ACHN (cell line): ENCODE data around the gene XPNPEP1.

Experiments
- DNase-seq: peaks from one replicate; pipeline ENCODE4 v3.0.0-alpha.2; 2015
- in situ Hi-C: cut with HindIII; loops from 2 replicates; pipeline ENCODE4 v1.10.0; 2017; ENCODE audit warnings: low sequenced_read_pairs, low pct_ligation_motif_present, low pct_unique_long_range_greater_than_20kb

Gene XPNPEP1

DNA sequence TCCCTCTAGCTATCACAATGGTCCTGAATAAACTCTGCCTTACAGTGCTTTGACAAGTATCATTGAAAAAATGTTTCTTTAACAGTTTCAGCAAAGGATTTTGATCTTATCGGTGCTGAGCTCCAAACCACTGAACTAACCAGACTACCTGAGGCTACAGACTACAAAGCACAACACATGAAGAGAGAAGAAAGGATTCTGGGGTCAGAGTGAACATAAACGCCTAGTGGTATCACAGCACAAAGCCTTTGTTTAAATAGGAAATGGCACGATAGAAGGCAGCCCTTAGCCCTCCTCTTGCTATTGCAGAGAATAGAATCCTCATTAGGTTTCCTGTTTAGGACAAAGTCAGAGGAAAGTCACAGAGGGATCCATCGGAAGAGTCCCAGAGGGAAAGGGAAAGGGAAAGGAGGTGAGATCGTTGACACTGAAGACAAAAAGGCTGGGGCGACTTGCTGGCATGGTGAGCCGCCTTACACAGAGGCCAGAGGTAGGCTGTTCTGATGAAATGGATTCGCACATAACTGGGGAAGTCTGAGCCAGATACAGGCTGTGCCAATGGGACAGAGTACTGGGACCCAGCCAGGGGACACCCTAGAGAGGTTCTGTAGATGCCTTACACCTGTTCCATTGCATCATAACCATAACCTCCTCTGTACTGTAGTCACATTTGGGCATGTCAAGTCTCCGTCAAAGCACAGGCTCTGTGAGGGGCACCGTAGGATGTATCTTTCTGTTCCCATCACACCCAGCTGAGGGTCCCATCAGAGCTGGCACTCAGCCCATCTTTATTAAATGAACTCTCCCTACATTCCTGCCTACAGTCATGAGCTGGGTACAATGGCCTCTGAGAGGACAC lies 71.5 kb downstream of the XPNPEP1 start:
- no peak for DNase-seq
- in situ Hi-C loops, result no loop called here

DNA sequence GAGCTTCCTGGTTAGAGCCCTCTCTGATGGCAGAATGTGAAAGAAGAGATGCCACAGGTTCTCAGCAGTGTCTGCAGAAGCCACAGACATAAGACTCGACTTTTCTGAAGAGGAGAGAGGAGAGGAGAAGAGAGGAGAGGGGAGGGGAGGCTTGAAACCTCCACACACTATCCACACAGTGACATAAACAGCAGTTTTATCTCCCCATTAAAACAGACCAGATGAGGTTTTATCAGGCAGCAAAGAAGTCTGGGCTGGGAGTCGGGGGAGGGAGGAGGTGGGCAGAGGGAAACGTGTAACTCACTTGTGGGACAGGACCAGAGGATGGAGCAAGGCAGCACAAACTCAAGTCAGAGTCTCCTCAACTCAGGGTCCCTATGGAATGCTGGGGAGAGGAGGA lies 76.5 kb downstream of the XPNPEP1 start:
- DNase-seq, result no peak
- in situ Hi-C loops, result no loop called here

GRCh38 chr10:109845308-109845707 lies 78.0 kb downstream of the XPNPEP1 start:
- in situ Hi-C loops, result no loop called here
- no peak for DNase-seq

GRCh38 chr10:109838592-109839244 lies 84.6 kb downstream of the XPNPEP1 start:
- in situ Hi-C loops, result no loop called here
- DNase-seq, result no peak

GRCh38 chr10:109837384-109837783 lies 85.9 kb downstream of the XPNPEP1 start:
- in situ Hi-C loops, result no loop called here
- no peak for DNase-seq

DNA sequence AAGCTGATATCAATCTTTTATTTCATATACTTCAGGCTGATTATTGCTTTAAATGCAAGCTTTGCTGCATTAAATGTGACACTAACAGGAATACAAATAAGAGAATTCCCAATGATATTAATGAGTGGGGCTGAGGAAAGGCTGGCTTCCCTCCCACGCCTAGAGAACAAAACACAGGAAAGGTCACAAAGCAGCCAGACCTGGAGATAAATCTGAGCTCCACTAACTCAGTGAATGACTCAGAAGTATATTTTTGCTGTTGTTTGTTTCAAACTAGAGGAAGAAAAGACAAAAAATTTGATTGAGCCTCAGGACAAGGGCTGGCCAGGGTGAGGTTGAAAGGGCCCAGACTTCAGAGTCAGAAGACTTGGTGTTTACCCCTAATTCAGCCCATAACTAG lies 88.1 kb downstream of the XPNPEP1 start:
- DNase-seq, result no peak
- in situ Hi-C loops, result no loop called here

GRCh38 chr10:109831846-109832245 lies 91.5 kb downstream of the XPNPEP1 start:
- no peak for DNase-seq
- in situ Hi-C loops, result no loop called here

GRCh38 chr10:109824206-109824605 lies 99.1 kb downstream of the XPNPEP1 start:
- in situ Hi-C loops, result no loop called here

GRCh38 chr10:109823196-109823595 lies 100.1 kb downstream of the XPNPEP1 start:
- in situ Hi-C loops, result no loop called here
- DNase-seq, result no peak

More at GRCh38 chr10:109824206-109824605, 99.1 kb downstream of the XPNPEP1 start:
- DNase-seq, result no peak

DNA sequence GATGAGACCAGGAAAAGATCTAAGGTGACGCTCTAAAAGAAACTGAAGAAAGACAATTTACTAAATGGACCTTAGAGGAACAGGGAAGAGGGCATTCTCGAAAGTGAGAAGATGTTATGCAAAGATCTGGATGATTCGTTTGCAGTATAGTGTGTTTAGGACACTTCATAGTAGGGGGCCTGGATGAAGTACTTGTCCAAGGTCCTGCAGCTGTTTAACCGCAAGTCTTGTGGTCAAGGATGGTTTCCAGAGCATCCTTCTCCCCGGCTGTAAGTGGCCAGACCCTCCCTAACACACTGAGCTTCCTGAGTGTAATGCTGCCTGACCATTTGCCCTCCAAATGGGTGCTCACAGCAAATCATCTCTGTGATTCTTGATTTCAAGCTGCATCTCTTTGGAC lies 101.6 kb downstream of the XPNPEP1 start:
- DNase-seq, result no peak
- in situ Hi-C loops, result no loop called here

DNA sequence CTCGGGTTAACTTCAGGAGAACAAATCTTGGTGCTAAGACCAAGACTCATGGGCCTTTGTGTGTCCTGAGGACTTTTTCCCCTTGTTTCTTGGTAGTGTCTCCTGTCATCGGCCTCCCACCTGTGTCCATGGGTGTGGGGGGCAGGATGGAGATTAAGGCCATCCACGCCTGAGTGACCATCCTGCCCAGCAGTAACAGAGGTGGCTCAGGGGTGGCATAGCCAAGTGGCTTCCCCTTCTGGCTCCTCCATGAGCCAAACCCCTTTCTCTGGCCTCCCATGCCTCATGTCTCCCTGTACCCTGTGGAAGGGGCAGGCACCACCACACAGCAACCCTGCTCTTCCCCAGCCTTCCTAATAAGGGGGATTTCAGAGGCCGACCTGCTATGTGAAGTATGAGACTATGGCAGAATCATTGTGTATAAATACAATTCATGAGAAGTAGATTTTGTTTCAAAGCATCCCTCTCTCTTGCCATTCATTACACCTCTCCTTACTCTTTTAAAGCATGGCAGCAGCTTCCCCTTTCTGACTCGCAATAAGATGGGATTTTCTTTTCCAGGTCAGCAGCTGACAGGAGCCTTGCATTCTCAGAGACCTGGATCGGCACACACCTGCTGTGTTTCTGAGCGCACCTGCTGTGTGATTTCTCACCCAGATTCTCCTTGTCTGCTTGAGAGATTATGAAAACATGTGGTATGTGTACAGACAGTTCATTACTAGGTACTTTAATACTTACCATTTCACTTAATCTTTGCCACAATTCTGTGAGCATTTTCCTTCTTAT lies 102.5 kb downstream of the XPNPEP1 start:
- in situ Hi-C loops, result no loop called here
- DNase-seq, result no peak

DNA sequence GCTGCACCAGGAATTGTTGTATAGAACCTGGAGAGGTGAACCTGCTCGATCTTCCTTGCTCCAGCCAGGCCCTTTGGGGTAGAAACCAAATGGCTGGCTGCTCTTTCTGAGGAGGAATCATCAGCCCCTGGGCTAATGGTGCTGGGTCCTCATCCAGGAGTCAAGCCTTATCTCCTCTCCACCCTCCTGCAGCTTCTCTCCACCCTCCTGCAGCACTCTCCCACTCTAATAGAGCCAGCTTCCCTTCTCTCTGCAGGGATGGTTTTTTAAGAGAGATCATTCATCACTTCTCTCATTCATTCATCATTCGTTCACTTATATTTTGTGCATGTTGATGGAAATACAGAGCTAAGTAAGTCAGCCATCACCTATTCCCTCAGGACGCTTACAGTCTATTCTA lies 103.5 kb downstream of the XPNPEP1 start:
- no peak for DNase-seq
- in situ Hi-C loops, result no loop called here
